Right lobe of liver (tissue), 6 donors: ENCODE measurements around the gene SPP1. TPM values are rescaled to one million over a fixed set of nuclear protein-coding genes. Genes with fewer than 3 reads are reported as not detected.

Experiments
- ATAC-seq, 4 donors: fragments of 200-7000 bp; cut with Tn5 transposase; one replicate each; pipeline ENCODE4 v1.9.1; 2020; ENCODE audit warnings: mild to moderate bottlenecking in 4 of 4, moderate library complexity in 4 of 4
- DNase-seq, 3 donors: peaks; one replicate each; pipeline ENCODE4 v3.0.0-alpha.2; 2020
- H3K27ac ChIP-seq, 3 donors: fragments of 200-600 bp; one replicate each; pipeline ENCODE4 v1.8.0; 2022
- H3K27me3 ChIP-seq, 2 donors: fragments of 200-600 bp; one replicate each; pipeline ENCODE4 v1.8.0; 2022
- H3K36me3 ChIP-seq, 4 donors: fragments of 200-600 bp; sonication (generic) in 1 of 4; one replicate each; pipeline versions ENCODE4 v1.5.1 to v1.8.0; 2017 to 2022; ENCODE audit warnings: control low read depth in 1 of 4
- H3K4me1 ChIP-seq, 4 donors: fragments of 200-600 bp; sonication (generic) in 1 of 4; one replicate each; pipeline versions ENCODE4 v1.5.1 to v1.8.0; 2017 to 2022; ENCODE audit warnings: control low read depth in 1 of 4
- H3K4me3 ChIP-seq, 3 donors: fragments of 200-600 bp; one replicate each; pipeline ENCODE4 v1.8.0; 2022
- H3K9me3 ChIP-seq, 4 donors: fragments of 200-600 bp; sonication (generic) in 1 of 4; one replicate each; pipeline versions ENCODE4 v1.5.1 to v1.8.0; 2017 to 2022; ENCODE audit warnings: control low read depth in 1 of 4
- POLR2A ChIP-seq: fragments of 450-650 bp; IDR thresholded peaks from one replicate; pipeline ENCODE4 v1.6.1; 2017; ENCODE audit warnings: antibody characterized with exemption, mild to moderate bottlenecking
- WGBS: methylation state at CpG from one replicate; pipeline ENCODE4 v1.1.6; 2018; ENCODE audit warnings: low coverage, low lambda C conversion rate; ENCODE audit not compliant: insufficient coverage; ENCODE audit errors: missing lambda C conversion rate; 5-methylcytosine and 5-hydroxymethylcytosine counted together
- intact Hi-C, 2 donors: fragments of 100-400 bp; cut with DNase I; formaldehyde crosslinking; loops; one replicate each; pipeline versions ENCODE4 v1.11.2 to v1.14.1; 2022
- total RNA-seq, 6 experiments: library from RNA; depleted of rRNA in 2 of 6; stranded (reverse); fragments of >200 nt in 2 of 6; fragmentation: NEBNext Ultra II Directional in 3 of 6; extraction: Animal tissue kit (Norgen Biotek cat#: 25700) in 3 of 6; gene quantifications; one replicate each; pipeline versions ENCODE4 v1.1.0 to v1.2.4, GENCODE V29; 2016 to 2023
- TF ChIP-seq, protein P1 (sequence below), 4 donors: fragments of 200-600 bp in 3 of 4; fragments of 450-650 bp in 1 of 4; IDR thresholded peaks; one replicate each; pipeline versions ENCODE4 v1.5.1 to v1.8.0; 2016 to 2022; ENCODE audit warnings: antibody characterized with exemption in 4 of 4, mild to moderate bottlenecking in 2 of 4
- donor health status: DM: no; HTN: yes; CAD: no.
- donor health status: DM: no; HTN: no; CAD: no.
- donor health status: DM: no; HTN: no; CAD: no.
- donor health status: DM: no; HTN: yes; CAD: no.
- donor health status: DM: no; HTN: yes; CAD: no.

SPP1 gene
- total RNA-seq, 6 experiments from 2014 or later, result 6.0 to 240 (median 15.5) TPM

GRCh38 chr4:88005076-88005475 is 29.6 kb downstream of the SPP1 start:
- H3K4me1 ChIP-seq, result peaks cover 0 to 11% (median 0%) of the 10 kb centered on the region in 4 donors
- intact Hi-C loops, result no loop called here
- H3K36me3 ChIP-seq, result no peaks in the 10 kb centered on the region
- DNase-seq, result no peak
- no peaks in the 10 kb centered on the region for H3K9me3 ChIP-seq
- H3K4me3 ChIP-seq, result no peak overlapping the region
- ATAC-seq, result no peak
- 54% methylated on average over 2 of the region's 2 CpGs for WGBS
- TF ChIP-seq, protein P1, sequence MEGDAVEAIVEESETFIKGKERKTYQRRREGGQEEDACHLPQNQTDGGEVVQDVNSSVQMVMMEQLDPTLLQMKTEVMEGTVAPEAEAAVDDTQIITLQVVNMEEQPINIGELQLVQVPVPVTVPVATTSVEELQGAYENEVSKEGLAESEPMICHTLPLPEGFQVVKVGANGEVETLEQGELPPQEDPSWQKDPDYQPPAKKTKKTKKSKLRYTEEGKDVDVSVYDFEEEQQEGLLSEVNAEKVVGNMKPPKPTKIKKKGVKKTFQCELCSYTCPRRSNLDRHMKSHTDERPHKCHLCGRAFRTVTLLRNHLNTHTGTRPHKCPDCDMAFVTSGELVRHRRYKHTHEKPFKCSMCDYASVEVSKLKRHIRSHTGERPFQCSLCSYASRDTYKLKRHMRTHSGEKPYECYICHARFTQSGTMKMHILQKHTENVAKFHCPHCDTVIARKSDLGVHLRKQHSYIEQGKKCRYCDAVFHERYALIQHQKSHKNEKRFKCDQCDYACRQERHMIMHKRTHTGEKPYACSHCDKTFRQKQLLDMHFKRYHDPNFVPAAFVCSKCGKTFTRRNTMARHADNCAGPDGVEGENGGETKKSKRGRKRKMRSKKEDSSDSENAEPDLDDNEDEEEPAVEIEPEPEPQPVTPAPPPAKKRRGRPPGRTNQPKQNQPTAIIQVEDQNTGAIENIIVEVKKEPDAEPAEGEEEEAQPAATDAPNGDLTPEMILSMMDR (IDR thresholded peaks at IDR 0.05), result no peak
- TF ChIP-seq POLR2A, result no peak
- no peak overlapping the region for H3K27ac ChIP-seq
- no peaks in the 10 kb centered on the region for H3K27me3 ChIP-seq

DNA sequence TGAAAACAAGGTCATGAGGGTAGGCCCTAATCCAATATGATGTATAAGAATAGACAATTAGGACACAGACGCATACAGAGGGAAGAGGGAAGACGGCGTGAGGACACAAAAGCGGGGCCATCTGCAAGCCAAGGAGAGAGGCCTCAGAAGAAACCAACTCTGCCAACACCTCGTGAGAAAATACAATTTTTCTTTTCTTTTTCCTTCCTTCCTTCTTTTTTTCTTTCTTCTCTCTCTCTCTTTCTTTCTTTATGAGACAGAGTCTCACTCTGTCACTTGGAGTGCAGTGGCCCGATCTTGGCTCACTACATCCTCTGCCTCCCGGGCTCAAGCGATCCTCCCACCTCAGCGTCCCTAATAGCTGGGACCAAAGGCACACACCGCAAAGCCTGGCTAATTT is 30.4 kb downstream of the SPP1 start:
- H3K4me3 ChIP-seq, result no peak overlapping the region
- no peak for ATAC-seq
- peaks cover 0 to 11% (median 0%) of the 10 kb centered on the region in 4 donors for H3K4me1 ChIP-seq
- intact Hi-C loops, result no loop called here
- 96% methylated on average over 7 of the region's 10 CpGs for WGBS
- no peak for DNase-seq
- no peak overlapping the region for H3K27ac ChIP-seq
- no peaks in the 10 kb centered on the region for H3K36me3 ChIP-seq
- no peaks in the 10 kb centered on the region for H3K27me3 ChIP-seq
- TF ChIP-seq, protein P1 (IDR thresholded peaks at IDR 0.05), result no peak
- no peak for TF ChIP-seq POLR2A
- H3K9me3 ChIP-seq, result no peaks in the 10 kb centered on the region

DNA sequence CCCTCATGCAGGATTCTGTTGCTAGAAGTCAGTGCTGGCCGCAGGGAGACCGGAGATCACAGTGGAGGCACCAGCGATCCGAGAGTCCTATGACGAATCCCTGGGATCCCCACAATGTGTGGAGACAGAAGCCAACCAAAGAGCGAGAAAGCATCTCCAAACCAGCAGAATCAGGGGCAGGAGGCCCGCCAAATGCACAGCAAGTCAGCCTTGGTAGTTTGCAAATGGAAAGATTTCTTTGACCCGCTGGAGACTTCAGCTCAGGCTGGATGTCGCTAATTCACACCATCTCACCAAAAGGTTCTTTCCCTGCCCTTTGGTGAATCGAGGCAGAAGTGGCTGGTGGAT is 31.4 kb downstream of the SPP1 start:
- Histone ChIP-seq H3K27ac (no peak overlapping the region), H3K4me3 (peak overlapping the region; percentile 68 to 84 (median 75)), H3K36me3 (no peaks in the 10 kb centered on the region), H3K9me3 (no peaks in the 10 kb centered on the region), H3K27me3 (no peaks in the 10 kb centered on the region), H3K4me1 (peaks cover 0 to 11% (median 0%) of the 10 kb centered on the region in 4 donors)
- TF ChIP-seq, protein P1 (IDR thresholded peaks at IDR 0.05), result no peak
- no peak for TF ChIP-seq POLR2A
- ATAC-seq, result no peak
- 36% methylated on average over 6 of the region's 10 CpGs for WGBS
- intact Hi-C loops, result no loop called here
- no peak for DNase-seq

GRCh38 chr4:88007304-88008121 is 32.0 kb downstream of the SPP1 start, which contains the start of gene PKD2:
TSS of gene PKD2 (plus strand) at chr4:88007635. CDS start at chr4:88007734, 99 bp downstream.
- no peaks in the 10 kb centered on the region for H3K27me3 ChIP-seq
- H3K4me1 ChIP-seq, result peaks cover 0 to 11% (median 0%) of the 10 kb centered on the region in 4 donors
- no peaks in the 10 kb centered on the region for H3K9me3 ChIP-seq
- peak within 1 kb of the TSS; percentile 68 to 84 (median 75) for H3K4me3 ChIP-seq
- no peaks in the 10 kb centered on the region for H3K36me3 ChIP-seq
- WGBS, result 5% methylated on average over 4 of the region's 116 CpGs
- peak; percentile 97 to 99 (median 98) for ATAC-seq
- TF ChIP-seq, protein P1 (IDR thresholded peaks at IDR 0.05), result no peak
- TF ChIP-seq POLR2A, result peak; percentile 57
- intact Hi-C loops, result no loop called here
- peak; percentile 88 to 92 (median 91) for DNase-seq
- peak within 1 kb of the TSS; percentile 44 to 65 (median 56) for H3K27ac ChIP-seq
